ENCODE data around the gene EFNA5.

DNA sequence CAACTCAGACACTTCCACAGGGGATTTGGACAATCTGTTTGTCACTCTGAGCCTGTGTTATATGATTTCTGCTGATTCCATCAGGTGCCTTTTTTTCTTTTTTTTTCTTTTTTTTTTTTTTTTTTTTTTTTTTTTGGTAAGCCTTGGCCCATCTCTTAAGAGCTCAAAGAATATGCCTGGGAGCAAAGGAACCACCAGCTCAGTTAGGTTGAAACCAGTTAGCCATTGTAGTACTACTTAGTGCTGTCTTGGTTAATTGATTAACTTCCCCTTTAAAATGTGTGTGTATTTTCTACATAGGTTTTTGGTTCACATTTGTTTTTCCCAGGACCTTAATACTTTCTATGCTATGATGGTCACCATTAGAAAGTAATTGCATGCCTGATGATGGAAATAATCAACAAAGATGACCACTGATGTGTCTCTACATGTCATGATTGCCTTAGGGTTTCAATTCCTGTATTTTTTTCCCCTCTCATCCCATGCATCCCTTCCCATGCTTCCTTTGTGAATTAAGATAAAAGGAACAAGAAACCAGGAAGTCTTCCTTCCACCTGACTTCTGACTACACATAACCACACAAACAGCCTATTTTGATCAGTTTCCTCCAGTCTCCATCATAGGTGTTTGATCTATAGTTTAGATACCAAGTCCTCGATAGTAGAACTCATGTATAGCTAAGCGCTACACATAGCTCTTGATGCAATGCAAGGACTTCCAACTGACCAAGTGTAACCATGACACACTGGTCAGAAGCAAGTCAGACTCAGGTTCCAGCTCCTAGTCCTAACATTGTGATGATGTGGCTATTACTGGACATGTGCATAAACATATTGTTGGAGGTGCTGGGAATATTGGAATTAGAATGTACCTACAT lies 306.1 kb downstream of the EFNA5 start:
- TF ChIP-seq, protein P1, sequence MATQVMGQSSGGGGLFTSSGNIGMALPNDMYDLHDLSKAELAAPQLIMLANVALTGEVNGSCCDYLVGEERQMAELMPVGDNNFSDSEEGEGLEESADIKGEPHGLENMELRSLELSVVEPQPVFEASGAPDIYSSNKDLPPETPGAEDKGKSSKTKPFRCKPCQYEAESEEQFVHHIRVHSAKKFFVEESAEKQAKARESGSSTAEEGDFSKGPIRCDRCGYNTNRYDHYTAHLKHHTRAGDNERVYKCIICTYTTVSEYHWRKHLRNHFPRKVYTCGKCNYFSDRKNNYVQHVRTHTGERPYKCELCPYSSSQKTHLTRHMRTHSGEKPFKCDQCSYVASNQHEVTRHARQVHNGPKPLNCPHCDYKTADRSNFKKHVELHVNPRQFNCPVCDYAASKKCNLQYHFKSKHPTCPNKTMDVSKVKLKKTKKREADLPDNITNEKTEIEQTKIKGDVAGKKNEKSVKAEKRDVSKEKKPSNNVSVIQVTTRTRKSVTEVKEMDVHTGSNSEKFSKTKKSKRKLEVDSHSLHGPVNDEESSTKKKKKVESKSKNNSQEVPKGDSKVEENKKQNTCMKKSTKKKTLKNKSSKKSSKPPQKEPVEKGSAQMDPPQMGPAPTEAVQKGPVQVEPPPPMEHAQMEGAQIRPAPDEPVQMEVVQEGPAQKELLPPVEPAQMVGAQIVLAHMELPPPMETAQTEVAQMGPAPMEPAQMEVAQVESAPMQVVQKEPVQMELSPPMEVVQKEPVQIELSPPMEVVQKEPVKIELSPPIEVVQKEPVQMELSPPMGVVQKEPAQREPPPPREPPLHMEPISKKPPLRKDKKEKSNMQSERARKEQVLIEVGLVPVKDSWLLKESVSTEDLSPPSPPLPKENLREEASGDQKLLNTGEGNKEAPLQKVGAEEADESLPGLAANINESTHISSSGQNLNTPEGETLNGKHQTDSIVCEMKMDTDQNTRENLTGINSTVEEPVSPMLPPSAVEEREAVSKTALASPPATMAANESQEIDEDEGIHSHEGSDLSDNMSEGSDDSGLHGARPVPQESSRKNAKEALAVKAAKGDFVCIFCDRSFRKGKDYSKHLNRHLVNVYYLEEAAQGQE (IDR thresholded peaks at IDR 0.05): no peak
- TF ChIP-seq, protein P2, sequence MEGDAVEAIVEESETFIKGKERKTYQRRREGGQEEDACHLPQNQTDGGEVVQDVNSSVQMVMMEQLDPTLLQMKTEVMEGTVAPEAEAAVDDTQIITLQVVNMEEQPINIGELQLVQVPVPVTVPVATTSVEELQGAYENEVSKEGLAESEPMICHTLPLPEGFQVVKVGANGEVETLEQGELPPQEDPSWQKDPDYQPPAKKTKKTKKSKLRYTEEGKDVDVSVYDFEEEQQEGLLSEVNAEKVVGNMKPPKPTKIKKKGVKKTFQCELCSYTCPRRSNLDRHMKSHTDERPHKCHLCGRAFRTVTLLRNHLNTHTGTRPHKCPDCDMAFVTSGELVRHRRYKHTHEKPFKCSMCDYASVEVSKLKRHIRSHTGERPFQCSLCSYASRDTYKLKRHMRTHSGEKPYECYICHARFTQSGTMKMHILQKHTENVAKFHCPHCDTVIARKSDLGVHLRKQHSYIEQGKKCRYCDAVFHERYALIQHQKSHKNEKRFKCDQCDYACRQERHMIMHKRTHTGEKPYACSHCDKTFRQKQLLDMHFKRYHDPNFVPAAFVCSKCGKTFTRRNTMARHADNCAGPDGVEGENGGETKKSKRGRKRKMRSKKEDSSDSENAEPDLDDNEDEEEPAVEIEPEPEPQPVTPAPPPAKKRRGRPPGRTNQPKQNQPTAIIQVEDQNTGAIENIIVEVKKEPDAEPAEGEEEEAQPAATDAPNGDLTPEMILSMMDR (IDR thresholded peaks at IDR 0.05; ENCODE audit: low read depth, low read length, missing input control): no peak
- TF ChIP-seq ATF3 (IDR thresholded peaks at IDR 0.05) (no peak), RXRA (IDR thresholded peaks at IDR 0.05) (no peak), EGR1 (IDR thresholded peaks at IDR 0.05; ENCODE audit: low read depth in 2 of 2) (no peak), MAX (IDR thresholded peaks at IDR 0.05) (no peak)
- TF ChIP-seq, protein P3, sequence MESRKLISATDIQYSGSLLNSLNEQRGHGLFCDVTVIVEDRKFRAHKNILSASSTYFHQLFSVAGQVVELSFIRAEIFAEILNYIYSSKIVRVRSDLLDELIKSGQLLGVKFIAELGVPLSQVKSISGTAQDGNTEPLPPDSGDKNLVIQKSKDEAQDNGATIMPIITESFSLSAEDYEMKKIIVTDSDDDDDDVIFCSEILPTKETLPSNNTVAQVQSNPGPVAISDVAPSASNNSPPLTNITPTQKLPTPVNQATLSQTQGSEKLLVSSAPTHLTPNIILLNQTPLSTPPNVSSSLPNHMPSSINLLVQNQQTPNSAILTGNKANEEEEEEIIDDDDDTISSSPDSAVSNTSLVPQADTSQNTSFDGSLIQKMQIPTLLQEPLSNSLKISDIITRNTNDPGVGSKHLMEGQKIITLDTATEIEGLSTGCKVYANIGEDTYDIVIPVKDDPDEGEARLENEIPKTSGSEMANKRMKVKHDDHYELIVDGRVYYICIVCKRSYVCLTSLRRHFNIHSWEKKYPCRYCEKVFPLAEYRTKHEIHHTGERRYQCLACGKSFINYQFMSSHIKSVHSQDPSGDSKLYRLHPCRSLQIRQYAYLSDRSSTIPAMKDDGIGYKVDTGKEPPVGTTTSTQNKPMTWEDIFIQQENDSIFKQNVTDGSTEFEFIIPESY (IDR thresholded peaks at IDR 0.05): no peak

All from liver (tissue), 3 donors.